HepG2 (cell line): ENCODE data around the gene PSMG3. TPM values are rescaled to one million over a fixed set of nuclear protein-coding genes. Genes with fewer than 3 reads are reported as not detected.

Experiments
- ATAC-seq: fragments of 200-7000 bp; cut with Tn5 transposase; 3 replicates; pipeline ENCODE4 v1.9.1; 2020; ENCODE audit warnings: mild to moderate bottlenecking, moderate library complexity
- BruUV-seq: library from RNA; stranded (reverse); fragments of 400-500 nt; replicated peaks from 2 replicates; lab custom pipeline; 2021; lab: Mats Ljungman, UMichigan
- CTCF ChIA-PET: fragments of 300-600 bp; formaldehyde crosslinking; extraction: SDS; loops from one replicate; lab custom pipeline; 2021; ENCODE audit warnings: low total read pairs, inconsistent platforms, low intra/inter-chr PET ratio; lab: Yijun Ruan, JAX
- POLR2A ChIA-PET: fragments of 350-600 bp; sonication (Branson Sonifier 250); formaldehyde crosslinking; loops from one replicate; lab custom pipeline; 2020; ENCODE audit warnings: antibody characterized with exemption, inconsistent platforms; lab: Yijun Ruan, JAX
- DNase-seq: peaks from one replicate; pipeline ENCODE4 v3.0.0-alpha.2; 2015; ENCODE audit warnings: low spot score
- FAIRE-seq: peaks from 3 replicates; lab custom pipeline; 2011; peaks lifted over from hg19 to GRCh38; lab: Jason Lieb, UNC
- H2AFZ ChIP-seq: one replicate; pipeline ENCODE4 v1.6.1; 2011; ENCODE audit warnings: low read length, inconsistent platforms
- H3K27ac ChIP-seq: fragments of 300-600 bp; 3 replicates; pipeline ENCODE4 v1.8.0; 2011; ENCODE audit warnings: mixed run types, mild to moderate bottlenecking, mixed read lengths, low read length, inconsistent platforms; ENCODE audit not compliant: insufficient read depth; ENCODE audit errors: extremely low read length
- H3K27me3 ChIP-seq, 2 experiments: fragments of 200-600 bp in 1 of 2; 2 replicates in 1 of 2; 3 replicates in 1 of 2; pipeline versions ENCODE4 v1.6.0 to v1.8.0; 2011; ENCODE audit warnings: low read length in 2 of 2, mild to moderate bottlenecking in 2 of 2, moderate library complexity in 2 of 2, inconsistent platforms in 1 of 2; ENCODE audit not compliant: insufficient read depth in 2 of 2, control insufficient read depth in 1 of 2
- H3K36me3 ChIP-seq, 2 experiments: fragments of 200-600 bp in 1 of 2; replicated peaks in 1 of 2; 2 replicates in 1 of 2; 3 replicates in 1 of 2; pipeline versions ENCODE4 v1.5.1 to v1.8.0; 2011; ENCODE audit warnings: low read length in 2 of 2, inconsistent platforms in 1 of 2; ENCODE audit not compliant: insufficient read depth in 2 of 2, control insufficient read depth in 1 of 2
- H3K4me1 ChIP-seq: 2 replicates; pipeline ENCODE4 v1.5.1; 2012; ENCODE audit warnings: low read length, inconsistent platforms; ENCODE audit not compliant: insufficient read depth
- H3K4me2 ChIP-seq: 2 replicates; pipeline ENCODE4 v1.6.0; 2011; ENCODE audit warnings: low read depth, low read length, inconsistent platforms
- H3K4me3 ChIP-seq, 3 experiments: fragments of 200-600 bp in 1 of 3; sonication (generic), shearing (Covaris generic) in 1 of 3; replicated peaks in 1 of 3; 2 replicates each; pipeline ENCODE4 v1.5.1; 2011 to 2016; ENCODE audit warnings: low read length in 3 of 3, inconsistent platforms in 2 of 3, low read depth in 2 of 3, mild to moderate bottlenecking in 2 of 3, control low read depth in 1 of 3, mixed read lengths in 1 of 3; ENCODE audit not compliant: insufficient read depth in 1 of 3
- H3K79me2 ChIP-seq: one replicate; pipeline ENCODE4 v1.6.1; 2011; ENCODE audit warnings: low read length, inconsistent platforms; ENCODE audit not compliant: insufficient read depth
- H3K9ac ChIP-seq: 2 replicates; pipeline ENCODE4 v1.6.0; 2011; ENCODE audit warnings: mild to moderate bottlenecking, low read depth, low read length, inconsistent platforms; ENCODE audit not compliant: insufficient read depth
- H3K9me3 ChIP-seq: 2 replicates; pipeline ENCODE4 v1.5.1; 2012; ENCODE audit warnings: mild to moderate bottlenecking, low read length
- H4K20me1 ChIP-seq: 2 replicates; pipeline ENCODE4 v1.6.0; 2011; ENCODE audit warnings: inconsistent platforms, mild to moderate bottlenecking, low read length, moderate library complexity; ENCODE audit not compliant: insufficient read depth
- AGO2 ChIP-seq: fragments of 200-400 bp; formaldehyde crosslinking; optimal IDR thresholded peaks from 2 replicates; pipeline ENCODE3; 2017; ENCODE audit warnings: mild to moderate bottlenecking, low read depth, low read length, moderate library complexity
- GTF3A ChIP-seq: sonication (generic); formaldehyde crosslinking; conservative IDR thresholded peaks from 2 replicates; pipeline ENCODE4 v1.4.0; 2020; ENCODE audit warnings: mild to moderate bottlenecking, missing genetic modification reagents
- MIER2 ChIP-seq: IDR thresholded peaks from 2 replicates; pipeline ENCODE4 v1.6.1; 2016; ENCODE audit warnings: missing biosample characterization, missing genetic modification reagents
- NBN ChIP-seq: fragments of 450-650 bp; conservative IDR thresholded peaks from 2 replicates; pipeline ENCODE4 v1.6.1; 2017
- SALL1 ChIP-seq: sonication (generic); formaldehyde crosslinking; IDR thresholded peaks from 2 replicates; pipeline ENCODE4 v1.8.0; 2022; ENCODE audit warnings: mild to moderate bottlenecking, missing genetic modification reagents
- SETDB1 ChIP-seq: sonication (generic); formaldehyde crosslinking; IDR thresholded peaks from 2 replicates; pipeline ENCODE4 v1.5.1; 2020; ENCODE audit warnings: missing genetic modification reagents, mild to moderate bottlenecking, borderline replicate concordance
- ZBTB21 ChIP-seq: sonication (generic); formaldehyde crosslinking; IDR thresholded peaks from 2 replicates; pipeline ENCODE4 v1.4.0; 2020; ENCODE audit warnings: missing genetic modification reagents
- ZFP82 ChIP-seq: sonication (generic); formaldehyde crosslinking; IDR thresholded peaks from 2 replicates; pipeline ENCODE4 v1.5.1; 2020; ENCODE audit warnings: mild to moderate bottlenecking, missing genetic modification reagents, borderline replicate concordance
- WGBS: methylation state at CpG from one replicate; pipeline ENCODE4 v1.1.6; 2017; ENCODE audit warnings: low lambda C conversion rate; 5-methylcytosine and 5-hydroxymethylcytosine counted together
- in situ Hi-C: cut with HindIII; loops from 2 replicates; pipeline ENCODE4 v1.10.0; 2017; ENCODE audit warnings: low pct_unique_long_range_greater_than_20kb; ENCODE audit not compliant: extremely low pct_ligation_motif_present
- intact Hi-C: fragments of 100-400 bp; cut with micrococcal nuclease; formaldehyde crosslinking; loops from one replicate; pipeline ENCODE4 v1.10.0; 2022; ENCODE audit not compliant: unreplicated experiment
- polyA plus RNA-seq, 8 experiments: library from polyadenylated mRNA; depleted of rRNA in 3 of 8; stranded (reverse) in 7 of 8; unstranded in 1 of 8; fragments of >200 nt; fragmentation: Illumina TruSeq in 4 of 8; extraction: Trizol in 4 of 8; gene quantifications; 2 replicates each; pipeline versions ENCODE4 v1.2.1 to v1.2.3, GENCODE V29; 2011 to 2016; ENCODE audit warnings: low read depth in 4 of 8, missing spikeins in 1 of 8, mixed read lengths in 1 of 8; ENCODE audit not compliant: insufficient read depth in 1 of 8
- total RNA-seq, 5 experiments: library from RNA; depleted of rRNA; stranded (reverse); fragments of >200 nt; fragmentation: Illumina TruSeq; extraction: Trizol; gene quantifications; 2 replicates each; pipeline ENCODE4 v1.2.3, GENCODE V29; 2016; ENCODE audit warnings: low read depth in 1 of 5

Gene PSMG3
- total and polyA plus RNA-seq, 2 of the 13 experiments (the other 11 are each of a cell fraction or from before 2014, with no cell fraction given): 29.6 to 48.4 TPM

- 25% methylated on average over 4 of the region's 10 CpGs for WGBS
- no peak overlapping the region for H3K4me2 ChIP-seq
- H3K4me1 ChIP-seq: 0 out of 2 replicates have a peak, but pooled peaks cover 7% of the 10 kb centered on the region
- ChIA-PET CTCF (no interaction called here), POLR2A (no interaction called here)
- no peaks in the 10 kb centered on the region for H3K36me3 ChIP-seq
- in situ Hi-C loops (no loop called here), intact Hi-C loops (no loop called here)
- ATAC-seq (no peak), FAIRE-seq (no peak), DNase-seq (no peak)
- BruUV-seq: no TSS peak
- no peaks in the 10 kb centered on the region for H3K79me2 ChIP-seq
- H4K20me1 ChIP-seq: no peaks in the 10 kb centered on the region
- no peak overlapping the region for H3K4me3 ChIP-seq
- peaks cover 8 to 27% of the 10 kb centered on the region in 2 experiments; a peak in 4 of 5 replicates for H3K27me3 ChIP-seq
- no peak overlapping the region for H2AFZ ChIP-seq
- no peaks in the 10 kb centered on the region for H3K9me3 ChIP-seq
- no peak overlapping the region for H3K9ac ChIP-seq
- no peak overlapping the region for H3K27ac ChIP-seq
- TF ChIP-seq ZBTB21: no peak
Observed at GRCh38 chr7:1611708-1612241, 41.9 kb upstream of the PSMG3 start.

GRCh38 chr7:1610678-1611302 lies 41.0 kb upstream of the PSMG3 start:
- no peaks in the 10 kb centered on the region for H3K36me3 ChIP-seq
- peaks cover 8 to 32% of the 10 kb centered on the region in 2 experiments; a peak in 4 of 5 replicates for H3K27me3 ChIP-seq
- in situ Hi-C loops (no loop called here), intact Hi-C loops (no loop called here)
- H2AFZ ChIP-seq: no peak overlapping the region
- no TSS peak for BruUV-seq
- CTCF ChIA-PET: no interaction called here
- ATAC-seq: no peak
- H3K4me1 ChIP-seq: 0 out of 2 replicates have a peak, but pooled peaks cover 7% of the 10 kb centered on the region
- no peak for DNase-seq
- H3K79me2 ChIP-seq: no peaks in the 10 kb centered on the region
- H3K27ac ChIP-seq: no peak overlapping the region
- no peaks in the 10 kb centered on the region for H3K9me3 ChIP-seq
- TF ChIP-seq AGO2 (no peak), SETDB1 (CRISPR knock-in tag) (no peak), ZFP82 (CRISPR knock-in tag) (no peak), GTF3A (CRISPR knock-in tag) (no peak), SALL1 (no peak), NBN (no peak), MIER2 (CRISPR knock-in tag) (no peak)
- H3K9ac ChIP-seq: no peak overlapping the region
- no peak overlapping the region for H3K4me3 ChIP-seq
- H4K20me1 ChIP-seq: no peaks in the 10 kb centered on the region
- POLR2A ChIA-PET: no interaction called here
- H3K4me2 ChIP-seq: no peak overlapping the region
- FAIRE-seq: no peak
- WGBS: 74% methylated on average over 5 of the region's 26 CpGs
